HCT116 (cell line): ENCODE results near the gene RALGPS2. TPM values are rescaled to one million over a fixed set of nuclear protein-coding genes. Genes with fewer than 3 reads are reported as not detected.

Source experiments
- ATAC-seq: fragments of 200-7000 bp; cut with Tn5 transposase; 2 replicates; pipeline ENCODE4 v1.9.1; 2020; ENCODE audit warnings: mild to moderate bottlenecking, moderate library complexity
- BruUV-seq: library from RNA; stranded (reverse); fragments of 400-500 nt; replicated peaks from 2 replicates; lab custom pipeline; 2021; lab: Mats Ljungman, UMichigan
- CTCF ChIA-PET: fragments of 300-600 bp; sonication (Branson Sonifier 250); formaldehyde crosslinking; loops from one replicate; lab custom pipeline; 2021; ENCODE audit warnings: antibody characterized with exemption; lab: Charles Lee
- POLR2A ChIA-PET: fragments of 300-600, 350-600 bp; sonication (Branson Sonifier 250); formaldehyde crosslinking; loops from one replicate; lab custom pipeline; 2021; ENCODE audit warnings: antibody characterized with exemption; lab: Charles Lee
- RAD21 ChIA-PET, 2 experiments: fragments of 300-600 bp; sonication (Branson Sonifier 250); formaldehyde crosslinking; loops; one replicate each; lab custom pipeline; 2023; ENCODE audit warnings: low total read pairs in 2 of 2; ENCODE audit not compliant: uncharacterized antibody in 2 of 2, unreplicated experiment in 2 of 2, low non-redundant PET in 1 of 2; lab: Charles Lee
- DNase-seq: peaks from one replicate; pipeline ENCODE4 v3.0.0-alpha.2; 2010; ENCODE audit warnings: low read depth, low spot score
- H2AFZ ChIP-seq: fragments of 200-600 bp; shearing (Covaris generic), sonication (generic); 2 replicates; pipeline ENCODE4 v1.6.1; 2017; ENCODE audit warnings: low read depth, mixed run types, mixed read lengths, antibody characterized with exemption, low read length; ENCODE audit not compliant: poor library complexity, severe bottlenecking
- H3K27ac ChIP-seq: 2 replicates; pipeline ENCODE4 v1.5.1; 2012; ENCODE audit warnings: low read depth, low read length
- H3K27me3 ChIP-seq: fragments of 200-600 bp; sonication (generic); 2 replicates; pipeline ENCODE4 v1.6.1; 2016; ENCODE audit warnings: mixed run types, low read length, mixed read lengths; ENCODE audit not compliant: insufficient read depth
- H3K36me3 ChIP-seq, 2 experiments: fragments of 200-500 bp in 1 of 2; fragments of 200-600 bp in 1 of 2; sonication (Bioruptor generic) in 1 of 2; sonication (generic) in 1 of 2; 2 replicates each; pipeline versions ENCODE4 v1.5.1 to v1.6.1; 2014 to 2016; ENCODE audit warnings: low read length in 2 of 2, inconsistent platforms in 1 of 2, mixed read lengths in 1 of 2, mixed run types in 1 of 2; ENCODE audit not compliant: insufficient read depth in 2 of 2, control insufficient read depth in 1 of 2
- H3K4me1 ChIP-seq, 2 experiments: fragments of 200-600 bp in 1 of 2; sonication (generic) in 1 of 2; 2 replicates each; pipeline versions ENCODE4 v1.5.1 to v1.6.1; 2012 to 2017; ENCODE audit warnings: low read length in 2 of 2, inconsistent platforms in 1 of 2, mild to moderate bottlenecking in 1 of 2, mixed read lengths in 1 of 2, mixed run types in 1 of 2, moderate library complexity in 1 of 2; ENCODE audit not compliant: insufficient read depth in 2 of 2, control insufficient read depth in 1 of 2
- H3K4me2 ChIP-seq: fragments of 200-600 bp; sonication (generic); 2 replicates; pipeline ENCODE4 v1.6.1; 2017; ENCODE audit warnings: mixed run types, low read length, mixed read lengths
- H3K4me3 ChIP-seq, 2 experiments: fragments of 200-600 bp in 1 of 2; sonication (generic) in 1 of 2; replicated peaks in 1 of 2; 2 replicates each; pipeline ENCODE4 v1.5.1; 2011 to 2016; ENCODE audit warnings: low read length in 2 of 2, control low read depth in 1 of 2, low read depth in 1 of 2, mild to moderate bottlenecking in 1 of 2, mixed read lengths in 1 of 2, mixed run types in 1 of 2
- H3K79me2 ChIP-seq: fragments of 200-600 bp; sonication (generic); 2 replicates; pipeline ENCODE4 v1.6.1; 2017; ENCODE audit warnings: mild to moderate bottlenecking, mixed run types, low read length, moderate library complexity, mixed read lengths; ENCODE audit not compliant: insufficient read depth
- H3K9ac ChIP-seq: fragments of 200-600 bp; sonication (generic); 2 replicates; pipeline ENCODE4 v1.6.1; 2016; ENCODE audit warnings: low read length, mixed read lengths
- H3K9me2 ChIP-seq: fragments of 200-600 bp; sonication (generic), shearing (Covaris generic); 2 replicates; pipeline ENCODE4 v1.6.1; 2017; ENCODE audit warnings: mixed run types, mild to moderate bottlenecking, moderate library complexity; ENCODE audit not compliant: insufficient read depth
- H3K9me3 ChIP-seq, 2 experiments: fragments of 200-500 bp in 1 of 2; fragments of 200-600 bp in 1 of 2; sonication (Bioruptor generic) in 1 of 2; sonication (generic) in 1 of 2; 2 replicates each; pipeline ENCODE4 v1.6.1; 2014 to 2017; ENCODE audit warnings: low read length in 2 of 2, mixed read lengths in 2 of 2, inconsistent platforms in 1 of 2, low read depth in 1 of 2, mild to moderate bottlenecking in 1 of 2, mixed run types in 1 of 2, moderate library complexity in 1 of 2; ENCODE audit not compliant: control insufficient read depth in 1 of 2, insufficient read depth in 1 of 2
- H4K20me1 ChIP-seq: fragments of 200-600 bp; sonication (generic), shearing (Covaris generic); 2 replicates; pipeline ENCODE4 v1.6.1; 2017; ENCODE audit warnings: mixed run types, mild to moderate bottlenecking, moderate library complexity; ENCODE audit not compliant: insufficient read depth
- CBX3 ChIP-seq: IDR thresholded peaks from 2 replicates; pipeline ENCODE4 v1.6.1; 2012; ENCODE audit warnings: low read depth
- CEBPB ChIP-seq: IDR thresholded peaks from 2 replicates; pipeline ENCODE4 v1.6.1; 2012; ENCODE audit warnings: low read depth
- EGR1 ChIP-seq: IDR thresholded peaks from 2 replicates; pipeline ENCODE4 v1.6.1; 2012; ENCODE audit warnings: low read depth
- ELF1 ChIP-seq: IDR thresholded peaks from 2 replicates; pipeline ENCODE4 v1.6.1; 2012; ENCODE audit warnings: low read depth, borderline replicate concordance
- EZH2 ChIP-seq: fragments of 200-600 bp; sonication (generic); IDR thresholded peaks from 2 replicates; pipeline ENCODE4 v1.6.1; 2017; ENCODE audit warnings: antibody characterized with exemption, mixed run types
- EZH2phosphoT487 ChIP-seq: fragments of 200-600 bp; IDR thresholded peaks from 2 replicates; pipeline ENCODE4 v1.6.1; 2018; ENCODE audit warnings: antibody characterized with exemption, borderline replicate concordance
- FOSL1 ChIP-seq: IDR thresholded peaks from 2 replicates; pipeline ENCODE4 v1.6.1; 2012; ENCODE audit warnings: low read depth
- JUND ChIP-seq: IDR thresholded peaks from 2 replicates; pipeline ENCODE4 v1.6.1; 2012
- POLR2A ChIP-seq: IDR thresholded peaks from 2 replicates; pipeline ENCODE4 v1.7.0; 2011; ENCODE audit warnings: borderline replicate concordance; ENCODE audit not compliant: insufficient read depth, insufficient read length; ENCODE audit errors: extremely low read depth
- POLR2AphosphoS5 ChIP-seq: IDR thresholded peaks from 2 replicates; pipeline ENCODE4 v1.6.1; 2011; ENCODE audit warnings: mild to moderate bottlenecking, low read depth, low read length, moderate library complexity
- RAD21 ChIP-seq: IDR thresholded peaks from 2 replicates; pipeline ENCODE4 v1.6.1; 2012; ENCODE audit warnings: low read depth, mild to moderate bottlenecking
- SIN3A ChIP-seq: IDR thresholded peaks from 2 replicates; pipeline ENCODE4 v1.6.1; 2012; ENCODE audit warnings: low read depth
- SP1 ChIP-seq: IDR thresholded peaks from 2 replicates; pipeline ENCODE4 v1.6.1; 2012; ENCODE audit warnings: low read depth
- TCF7L2 ChIP-seq: IDR thresholded peaks from 2 replicates; pipeline ENCODE4 v1.7.0; 2011; ENCODE audit warnings: borderline replicate concordance, inconsistent platforms; ENCODE audit not compliant: insufficient read depth, insufficient read length; ENCODE audit errors: extremely low read depth
- YY1 ChIP-seq: IDR thresholded peaks from 2 replicates; pipeline ENCODE4 v1.6.1; 2011; ENCODE audit warnings: low read length, low read depth, moderate library complexity, mild to moderate bottlenecking; ENCODE audit not compliant: insufficient replicate concordance; ENCODE audit errors: extremely low read depth
- ZFX ChIP-seq: fragments of 450-650 bp; IDR thresholded peaks from 2 replicates; pipeline ENCODE4 v1.6.1; 2017
- intact Hi-C: fragments of 100-400 bp; cut with micrococcal nuclease; formaldehyde crosslinking; loops from 2 replicates; pipeline ENCODE4 v1.10.0; 2022
- total RNA-seq: library from RNA; stranded (reverse); gene quantifications from one replicate; pipeline ENCODE4 v1.2.1, GENCODE V29; 2021; ENCODE audit not compliant: unreplicated experiment
- TF ChIP-seq, protein P1 (sequence below): IDR thresholded peaks from 2 replicates; pipeline ENCODE4 v1.6.1; 2012
- TF ChIP-seq, protein P2 (sequence below): IDR thresholded peaks from 2 replicates; pipeline ENCODE4 v1.6.1; 2011; ENCODE audit warnings: mild to moderate bottlenecking, low read length, moderate library complexity; ENCODE audit not compliant: insufficient replicate concordance; ENCODE audit errors: extremely low read depth
- TF ChIP-seq, protein P3 (sequence below): IDR thresholded peaks from 2 replicates; pipeline ENCODE4 v1.6.1; 2012
- TF ChIP-seq, protein P4 (sequence below), 3 experiments: fragments of 200-600 bp in 1 of 3; sonication (generic) in 1 of 3; IDR thresholded peaks in 2 of 3; conservative IDR thresholded peaks in 1 of 3; 2 replicates each; pipeline ENCODE4 v1.5.1; 2012 to 2017; ENCODE audit warnings: low read depth in 2 of 3, low read length in 2 of 3, antibody characterized with exemption in 1 of 3, borderline replicate concordance in 1 of 3, control low read depth in 1 of 3, mild to moderate bottlenecking in 1 of 3, mixed read lengths in 1 of 3, mixed run types in 1 of 3, moderate library complexity in 1 of 3; ENCODE audit not compliant: insufficient read depth in 1 of 3
- TF ChIP-seq, protein P5 (sequence below): IDR thresholded peaks from 2 replicates; pipeline ENCODE4 v1.6.1; 2012; ENCODE audit warnings: low read depth

RALGPS2 gene
- total RNA-seq, 1 experiment from 2014 or later: 25.6 TPM

DNA sequence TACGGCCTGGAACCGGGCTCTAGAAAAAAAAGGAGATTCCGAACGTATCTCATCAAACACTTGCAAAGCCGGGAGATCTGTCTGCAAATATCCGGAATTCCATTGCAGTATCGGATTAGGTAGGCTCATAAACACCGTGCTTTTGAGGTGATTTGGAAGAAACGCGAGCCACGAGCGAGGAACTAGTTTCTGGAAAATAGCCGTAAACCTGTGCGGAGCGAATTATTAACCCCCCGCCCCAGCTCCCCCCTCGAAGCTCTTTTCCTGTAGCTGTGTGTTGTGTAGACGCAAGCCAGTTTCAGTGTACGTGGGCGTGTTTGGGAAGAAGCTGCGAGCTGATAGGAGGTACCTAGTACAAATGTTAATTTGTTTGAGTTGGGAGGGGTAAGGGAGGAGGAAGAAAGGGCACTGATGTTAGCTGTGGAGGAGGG lies 1.1 kb downstream of the RALGPS2 start:
- intact Hi-C loops: loop anchor here (2.0 kb wide), 1 partner anchor 183 kb away; no protein-coding TSS in a partner anchor
- H3K9me2 ChIP-seq: no peaks in the 10 kb centered on the region
- H3K27ac ChIP-seq: peak overlapping the region; percentile 82
- DNase-seq (peak; percentile 83), ATAC-seq (peak; percentile 76)
- H4K20me1 ChIP-seq: no peaks in the 10 kb centered on the region
- H3K36me3 ChIP-seq: no peaks in the 10 kb centered on the region
- no peaks in the 10 kb centered on the region for H3K9me3 ChIP-seq
- H3K4me3 ChIP-seq: peak overlapping the region; percentile 55 to 63
- ChIA-PET CTCF (interaction anchor here (0.8 to 1.8 kb wide), 2 partner anchors 27 to 277 kb away, joined by 3 to 5 read pairs; no protein-coding TSS in a partner anchor), RAD21 (no interaction called here), POLR2A (interaction anchor here (1.1 kb wide), 1 partner anchor 9 kb away, joined by 4 read pairs; no protein-coding TSS in a partner anchor)
- H3K9ac ChIP-seq: peak overlapping the region; percentile 73
- no TSS peak for BruUV-seq
- H2AFZ ChIP-seq: peak overlapping the region; percentile 36
- H3K27me3 ChIP-seq: no peaks in the 10 kb centered on the region
- peaks cover 12 to 25% of the 10 kb centered on the region in 2 experiments; a peak in 3 of 4 replicates for H3K4me1 ChIP-seq
- peak overlapping the region; percentile 76 for H3K4me2 ChIP-seq
- peaks cover 28% of the 10 kb centered on the region for H3K79me2 ChIP-seq
- TF ChIP-seq, protein P1, sequence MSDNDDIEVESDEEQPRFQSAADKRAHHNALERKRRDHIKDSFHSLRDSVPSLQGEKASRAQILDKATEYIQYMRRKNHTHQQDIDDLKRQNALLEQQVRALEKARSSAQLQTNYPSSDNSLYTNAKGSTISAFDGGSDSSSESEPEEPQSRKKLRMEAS: 0 out of 2 replicates have a peak, but pooled peaks have one; percentile 24
- TF ChIP-seq, protein P2, sequence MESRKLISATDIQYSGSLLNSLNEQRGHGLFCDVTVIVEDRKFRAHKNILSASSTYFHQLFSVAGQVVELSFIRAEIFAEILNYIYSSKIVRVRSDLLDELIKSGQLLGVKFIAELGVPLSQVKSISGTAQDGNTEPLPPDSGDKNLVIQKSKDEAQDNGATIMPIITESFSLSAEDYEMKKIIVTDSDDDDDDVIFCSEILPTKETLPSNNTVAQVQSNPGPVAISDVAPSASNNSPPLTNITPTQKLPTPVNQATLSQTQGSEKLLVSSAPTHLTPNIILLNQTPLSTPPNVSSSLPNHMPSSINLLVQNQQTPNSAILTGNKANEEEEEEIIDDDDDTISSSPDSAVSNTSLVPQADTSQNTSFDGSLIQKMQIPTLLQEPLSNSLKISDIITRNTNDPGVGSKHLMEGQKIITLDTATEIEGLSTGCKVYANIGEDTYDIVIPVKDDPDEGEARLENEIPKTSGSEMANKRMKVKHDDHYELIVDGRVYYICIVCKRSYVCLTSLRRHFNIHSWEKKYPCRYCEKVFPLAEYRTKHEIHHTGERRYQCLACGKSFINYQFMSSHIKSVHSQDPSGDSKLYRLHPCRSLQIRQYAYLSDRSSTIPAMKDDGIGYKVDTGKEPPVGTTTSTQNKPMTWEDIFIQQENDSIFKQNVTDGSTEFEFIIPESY: no peak
- peak; percentile 95 for TF ChIP-seq EGR1
- no peak for TF ChIP-seq SIN3A
- no peak for TF ChIP-seq FOSL1
- TF ChIP-seq CEBPB: no peak
- peak; percentile 79 for TF ChIP-seq POLR2AphosphoS5
- TF ChIP-seq JUND: no peak
- TF ChIP-seq YY1: no peak
- peak; percentile 63; the same call in 1 of the 2 replicates for TF ChIP-seq SP1
- TF ChIP-seq, protein P3, sequence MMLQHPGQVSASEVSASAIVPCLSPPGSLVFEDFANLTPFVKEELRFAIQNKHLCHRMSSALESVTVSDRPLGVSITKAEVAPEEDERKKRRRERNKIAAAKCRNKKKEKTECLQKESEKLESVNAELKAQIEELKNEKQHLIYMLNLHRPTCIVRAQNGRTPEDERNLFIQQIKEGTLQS: no peak
- TF ChIP-seq EZH2phosphoT487: no peak
- TF ChIP-seq, protein P4, sequence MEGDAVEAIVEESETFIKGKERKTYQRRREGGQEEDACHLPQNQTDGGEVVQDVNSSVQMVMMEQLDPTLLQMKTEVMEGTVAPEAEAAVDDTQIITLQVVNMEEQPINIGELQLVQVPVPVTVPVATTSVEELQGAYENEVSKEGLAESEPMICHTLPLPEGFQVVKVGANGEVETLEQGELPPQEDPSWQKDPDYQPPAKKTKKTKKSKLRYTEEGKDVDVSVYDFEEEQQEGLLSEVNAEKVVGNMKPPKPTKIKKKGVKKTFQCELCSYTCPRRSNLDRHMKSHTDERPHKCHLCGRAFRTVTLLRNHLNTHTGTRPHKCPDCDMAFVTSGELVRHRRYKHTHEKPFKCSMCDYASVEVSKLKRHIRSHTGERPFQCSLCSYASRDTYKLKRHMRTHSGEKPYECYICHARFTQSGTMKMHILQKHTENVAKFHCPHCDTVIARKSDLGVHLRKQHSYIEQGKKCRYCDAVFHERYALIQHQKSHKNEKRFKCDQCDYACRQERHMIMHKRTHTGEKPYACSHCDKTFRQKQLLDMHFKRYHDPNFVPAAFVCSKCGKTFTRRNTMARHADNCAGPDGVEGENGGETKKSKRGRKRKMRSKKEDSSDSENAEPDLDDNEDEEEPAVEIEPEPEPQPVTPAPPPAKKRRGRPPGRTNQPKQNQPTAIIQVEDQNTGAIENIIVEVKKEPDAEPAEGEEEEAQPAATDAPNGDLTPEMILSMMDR (IDR thresholded peaks at IDR 0.05 in 2 of 3, conservative IDR thresholded peaks at IDR 0.05 in 1 of 3; ENCODE audit: borderline replicate concordance in 1 of 3, insufficient read depth in 1 of 3, low read depth in 2 of 3, low read length in 2 of 3): no peak
- TF ChIP-seq EZH2: no peak
- TF ChIP-seq RAD21: no peak
- TF ChIP-seq, protein P5, sequence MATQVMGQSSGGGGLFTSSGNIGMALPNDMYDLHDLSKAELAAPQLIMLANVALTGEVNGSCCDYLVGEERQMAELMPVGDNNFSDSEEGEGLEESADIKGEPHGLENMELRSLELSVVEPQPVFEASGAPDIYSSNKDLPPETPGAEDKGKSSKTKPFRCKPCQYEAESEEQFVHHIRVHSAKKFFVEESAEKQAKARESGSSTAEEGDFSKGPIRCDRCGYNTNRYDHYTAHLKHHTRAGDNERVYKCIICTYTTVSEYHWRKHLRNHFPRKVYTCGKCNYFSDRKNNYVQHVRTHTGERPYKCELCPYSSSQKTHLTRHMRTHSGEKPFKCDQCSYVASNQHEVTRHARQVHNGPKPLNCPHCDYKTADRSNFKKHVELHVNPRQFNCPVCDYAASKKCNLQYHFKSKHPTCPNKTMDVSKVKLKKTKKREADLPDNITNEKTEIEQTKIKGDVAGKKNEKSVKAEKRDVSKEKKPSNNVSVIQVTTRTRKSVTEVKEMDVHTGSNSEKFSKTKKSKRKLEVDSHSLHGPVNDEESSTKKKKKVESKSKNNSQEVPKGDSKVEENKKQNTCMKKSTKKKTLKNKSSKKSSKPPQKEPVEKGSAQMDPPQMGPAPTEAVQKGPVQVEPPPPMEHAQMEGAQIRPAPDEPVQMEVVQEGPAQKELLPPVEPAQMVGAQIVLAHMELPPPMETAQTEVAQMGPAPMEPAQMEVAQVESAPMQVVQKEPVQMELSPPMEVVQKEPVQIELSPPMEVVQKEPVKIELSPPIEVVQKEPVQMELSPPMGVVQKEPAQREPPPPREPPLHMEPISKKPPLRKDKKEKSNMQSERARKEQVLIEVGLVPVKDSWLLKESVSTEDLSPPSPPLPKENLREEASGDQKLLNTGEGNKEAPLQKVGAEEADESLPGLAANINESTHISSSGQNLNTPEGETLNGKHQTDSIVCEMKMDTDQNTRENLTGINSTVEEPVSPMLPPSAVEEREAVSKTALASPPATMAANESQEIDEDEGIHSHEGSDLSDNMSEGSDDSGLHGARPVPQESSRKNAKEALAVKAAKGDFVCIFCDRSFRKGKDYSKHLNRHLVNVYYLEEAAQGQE: no peak
- no peak for TF ChIP-seq ELF1
- TF ChIP-seq CBX3: 0 out of 2 replicates have a peak, but pooled peaks have one; percentile 1
- no peak for TF ChIP-seq ZFX
- no peak for TF ChIP-seq POLR2A
- TF ChIP-seq TCF7L2: no peak
